ENCODE measurements around the gene RALB. TPM values are rescaled to one million over a fixed set of nuclear protein-coding genes. Genes with fewer than 3 reads are reported as not detected.

The RALB gene
- total and polyA plus RNA-seq, 2 experiments from 2014 or later = 15.2 to 17.4 TPM

DNA sequence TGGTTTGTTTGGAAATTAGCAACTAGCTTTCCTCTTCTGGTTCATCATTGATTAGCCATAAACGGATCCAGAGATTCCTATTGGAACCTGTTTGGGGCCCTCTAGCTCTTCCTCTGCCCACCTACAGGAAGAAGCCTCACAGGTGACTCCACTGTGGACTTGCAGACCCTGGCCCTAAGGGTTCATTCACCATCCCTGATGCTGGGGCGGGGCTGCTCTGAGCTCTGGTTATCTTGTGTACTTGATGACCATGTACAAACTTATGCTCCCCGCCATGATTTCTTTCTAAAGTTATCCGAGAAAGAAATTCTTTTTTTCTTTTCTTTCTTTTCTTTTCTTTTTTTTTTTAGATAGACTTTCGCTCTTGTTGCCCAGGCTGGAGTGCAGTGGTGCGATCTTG, 59.4 kb downstream of the RALB start:
- no peaks in the 10 kb centered on the region for H3K79me2 ChIP-seq (replicated peaks; ENCODE audit: insufficient read depth)
- Mint-ChIP-seq H3K4me1 (peaks cover 16% of the 10 kb centered on the region), H3K9me3 (no peaks in the 10 kb centered on the region; the same call in 2 of the 3 replicates), H3K4me3 (no peak overlapping the region), H3K36me3 (ENCODE audit: low read depth) (no peaks in the 10 kb centered on the region), H3K27me3 (ENCODE audit: insufficient read depth, low read depth, poor library complexity) (peaks cover 62% of the 10 kb centered on the region), H3K27ac (no peak overlapping the region)
- no peak overlapping the region for H3K4me2 ChIP-seq
- H3K4me1 ChIP-seq (ENCODE audit: insufficient read depth) = no peaks in the 10 kb centered on the region; the same call in 1 of the 2 replicates
- H3K27ac ChIP-seq (ENCODE audit: low read depth) = no peak overlapping the region
- H3K27me3 ChIP-seq (ENCODE audit: insufficient read depth) = peaks cover 55% of the 10 kb centered on the region
- no peaks in the 10 kb centered on the region for H3K36me3 ChIP-seq (ENCODE audit: insufficient read depth)
- no peaks in the 10 kb centered on the region for H3K9me2 ChIP-seq (ENCODE audit: insufficient read depth)
- no peak overlapping the region for H2AFZ ChIP-seq
- TF ChIP-seq, protein P1, sequence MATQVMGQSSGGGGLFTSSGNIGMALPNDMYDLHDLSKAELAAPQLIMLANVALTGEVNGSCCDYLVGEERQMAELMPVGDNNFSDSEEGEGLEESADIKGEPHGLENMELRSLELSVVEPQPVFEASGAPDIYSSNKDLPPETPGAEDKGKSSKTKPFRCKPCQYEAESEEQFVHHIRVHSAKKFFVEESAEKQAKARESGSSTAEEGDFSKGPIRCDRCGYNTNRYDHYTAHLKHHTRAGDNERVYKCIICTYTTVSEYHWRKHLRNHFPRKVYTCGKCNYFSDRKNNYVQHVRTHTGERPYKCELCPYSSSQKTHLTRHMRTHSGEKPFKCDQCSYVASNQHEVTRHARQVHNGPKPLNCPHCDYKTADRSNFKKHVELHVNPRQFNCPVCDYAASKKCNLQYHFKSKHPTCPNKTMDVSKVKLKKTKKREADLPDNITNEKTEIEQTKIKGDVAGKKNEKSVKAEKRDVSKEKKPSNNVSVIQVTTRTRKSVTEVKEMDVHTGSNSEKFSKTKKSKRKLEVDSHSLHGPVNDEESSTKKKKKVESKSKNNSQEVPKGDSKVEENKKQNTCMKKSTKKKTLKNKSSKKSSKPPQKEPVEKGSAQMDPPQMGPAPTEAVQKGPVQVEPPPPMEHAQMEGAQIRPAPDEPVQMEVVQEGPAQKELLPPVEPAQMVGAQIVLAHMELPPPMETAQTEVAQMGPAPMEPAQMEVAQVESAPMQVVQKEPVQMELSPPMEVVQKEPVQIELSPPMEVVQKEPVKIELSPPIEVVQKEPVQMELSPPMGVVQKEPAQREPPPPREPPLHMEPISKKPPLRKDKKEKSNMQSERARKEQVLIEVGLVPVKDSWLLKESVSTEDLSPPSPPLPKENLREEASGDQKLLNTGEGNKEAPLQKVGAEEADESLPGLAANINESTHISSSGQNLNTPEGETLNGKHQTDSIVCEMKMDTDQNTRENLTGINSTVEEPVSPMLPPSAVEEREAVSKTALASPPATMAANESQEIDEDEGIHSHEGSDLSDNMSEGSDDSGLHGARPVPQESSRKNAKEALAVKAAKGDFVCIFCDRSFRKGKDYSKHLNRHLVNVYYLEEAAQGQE (IDR thresholded peaks at IDR 0.05; ENCODE audit: unreplicated experiment) = no peak
- TF ChIP-seq, protein P2, sequence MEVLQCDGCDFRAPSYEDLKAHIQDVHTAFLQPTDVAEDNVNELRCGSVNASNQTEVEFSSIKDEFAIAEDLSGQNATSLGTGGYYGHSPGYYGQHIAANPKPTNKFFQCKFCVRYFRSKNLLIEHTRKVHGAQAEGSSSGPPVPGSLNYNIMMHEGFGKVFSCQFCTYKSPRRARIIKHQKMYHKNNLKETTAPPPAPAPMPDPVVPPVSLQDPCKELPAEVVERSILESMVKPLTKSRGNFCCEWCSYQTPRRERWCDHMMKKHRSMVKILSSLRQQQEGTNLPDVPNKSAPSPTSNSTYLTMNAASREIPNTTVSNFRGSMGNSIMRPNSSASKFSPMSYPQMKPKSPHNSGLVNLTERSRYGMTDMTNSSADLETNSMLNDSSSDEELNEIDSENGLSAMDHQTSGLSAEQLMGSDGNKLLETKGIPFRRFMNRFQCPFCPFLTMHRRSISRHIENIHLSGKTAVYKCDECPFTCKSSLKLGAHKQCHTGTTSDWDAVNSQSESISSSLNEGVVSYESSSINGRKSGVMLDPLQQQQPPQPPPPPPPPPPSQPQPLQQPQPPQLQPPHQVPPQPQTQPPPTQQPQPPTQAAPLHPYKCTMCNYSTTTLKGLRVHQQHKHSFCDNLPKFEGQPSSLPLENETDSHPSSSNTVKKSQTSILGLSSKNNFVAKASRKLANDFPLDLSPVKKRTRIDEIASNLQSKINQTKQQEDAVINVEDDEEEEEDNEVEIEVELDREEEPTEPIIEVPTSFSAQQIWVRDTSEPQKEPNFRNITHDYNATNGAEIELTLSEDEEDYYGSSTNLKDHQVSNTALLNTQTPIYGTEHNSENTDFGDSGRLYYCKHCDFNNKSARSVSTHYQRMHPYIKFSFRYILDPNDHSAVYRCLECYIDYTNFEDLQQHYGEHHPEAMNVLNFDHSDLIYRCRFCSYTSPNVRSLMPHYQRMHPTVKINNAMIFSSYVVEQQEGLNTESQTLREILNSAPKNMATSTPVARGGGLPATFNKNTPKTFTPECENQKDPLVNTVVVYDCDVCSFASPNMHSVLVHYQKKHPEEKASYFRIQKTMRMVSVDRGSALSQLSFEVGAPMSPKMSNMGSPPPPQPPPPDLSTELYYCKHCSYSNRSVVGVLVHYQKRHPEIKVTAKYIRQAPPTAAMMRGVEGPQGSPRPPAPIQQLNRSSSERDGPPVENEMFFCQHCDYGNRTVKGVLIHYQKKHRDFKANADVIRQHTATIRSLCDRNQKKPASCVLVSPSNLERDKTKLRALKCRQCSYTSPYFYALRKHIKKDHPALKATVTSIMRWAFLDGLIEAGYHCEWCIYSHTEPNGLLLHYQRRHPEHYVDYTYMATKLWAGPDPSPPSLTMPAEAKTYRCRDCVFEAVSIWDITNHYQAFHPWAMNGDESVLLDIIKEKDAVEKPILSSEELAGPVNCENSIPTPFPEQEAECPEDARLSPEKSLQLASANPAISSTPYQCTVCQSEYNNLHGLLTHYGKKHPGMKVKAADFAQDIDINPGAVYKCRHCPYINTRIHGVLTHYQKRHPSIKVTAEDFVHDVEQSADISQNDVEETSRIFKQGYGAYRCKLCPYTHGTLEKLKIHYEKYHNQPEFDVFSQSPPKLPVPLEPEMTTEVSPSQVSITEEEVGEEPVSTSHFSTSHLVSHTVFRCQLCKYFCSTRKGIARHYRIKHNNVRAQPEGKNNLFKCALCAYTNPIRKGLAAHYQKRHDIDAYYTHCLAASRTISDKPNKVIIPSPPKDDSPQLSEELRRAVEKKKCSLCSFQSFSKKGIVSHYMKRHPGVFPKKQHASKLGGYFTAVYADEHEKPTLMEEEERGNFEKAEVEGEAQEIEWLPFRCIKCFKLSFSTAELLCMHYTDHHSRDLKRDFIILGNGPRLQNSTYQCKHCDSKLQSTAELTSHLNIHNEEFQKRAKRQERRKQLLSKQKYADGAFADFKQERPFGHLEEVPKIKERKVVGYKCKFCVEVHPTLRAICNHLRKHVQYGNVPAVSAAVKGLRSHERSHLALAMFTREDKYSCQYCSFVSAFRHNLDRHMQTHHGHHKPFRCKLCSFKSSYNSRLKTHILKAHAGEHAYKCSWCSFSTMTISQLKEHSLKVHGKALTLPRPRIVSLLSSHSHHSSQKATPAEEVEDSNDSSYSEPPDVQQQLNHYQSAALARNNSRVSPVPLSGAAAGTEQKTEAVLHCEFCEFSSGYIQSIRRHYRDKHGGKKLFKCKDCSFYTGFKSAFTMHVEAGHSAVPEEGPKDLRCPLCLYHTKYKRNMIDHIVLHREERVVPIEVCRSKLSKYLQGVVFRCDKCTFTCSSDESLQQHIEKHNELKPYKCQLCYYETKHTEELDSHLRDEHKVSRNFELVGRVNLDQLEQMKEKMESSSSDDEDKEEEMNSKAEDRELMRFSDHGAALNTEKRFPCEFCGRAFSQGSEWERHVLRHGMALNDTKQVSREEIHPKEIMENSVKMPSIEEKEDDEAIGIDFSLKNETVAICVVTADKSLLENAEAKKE (CRISPR knock-in tag; IDR thresholded peaks at IDR 0.05) = no peak
- TF ChIP-seq, protein P3, sequence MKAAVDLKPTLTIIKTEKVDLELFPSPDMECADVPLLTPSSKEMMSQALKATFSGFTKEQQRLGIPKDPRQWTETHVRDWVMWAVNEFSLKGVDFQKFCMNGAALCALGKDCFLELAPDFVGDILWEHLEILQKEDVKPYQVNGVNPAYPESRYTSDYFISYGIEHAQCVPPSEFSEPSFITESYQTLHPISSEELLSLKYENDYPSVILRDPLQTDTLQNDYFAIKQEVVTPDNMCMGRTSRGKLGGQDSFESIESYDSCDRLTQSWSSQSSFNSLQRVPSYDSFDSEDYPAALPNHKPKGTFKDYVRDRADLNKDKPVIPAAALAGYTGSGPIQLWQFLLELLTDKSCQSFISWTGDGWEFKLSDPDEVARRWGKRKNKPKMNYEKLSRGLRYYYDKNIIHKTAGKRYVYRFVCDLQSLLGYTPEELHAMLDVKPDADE (IDR thresholded peaks at IDR 0.05) = no peak
- TF ChIP-seq JUNB (IDR thresholded peaks at IDR 0.05; ENCODE audit: unreplicated experiment) (no peak), ZNF331 (CRISPR knock-in tag; IDR thresholded peaks at IDR 0.05; ENCODE audit: low read depth) (no peak), STAT1 (IDR thresholded peaks at IDR 0.05; ENCODE audit: unreplicated experiment) (no peak), EZH2phosphoT487 (IDR thresholded peaks at IDR 0.05; ENCODE audit: unreplicated experiment) (no peak), POLR2AphosphoS5 (IDR thresholded peaks at IDR 0.05; ENCODE audit: low read depth) (no peak), ZNF114 (CRISPR knock-in tag; IDR thresholded peaks at IDR 0.05) (no peak), NANOG (IDR thresholded peaks at IDR 0.05; ENCODE audit: borderline replicate concordance) (no peak), CREB1 (CRISPR knock-in tag; IDR thresholded peaks at IDR 0.05; ENCODE audit: low read depth) (no peak), EZH2 (IDR thresholded peaks at IDR 0.05; ENCODE audit: low read depth, unreplicated experiment) (no peak)
- TF ChIP-seq, protein P4, sequence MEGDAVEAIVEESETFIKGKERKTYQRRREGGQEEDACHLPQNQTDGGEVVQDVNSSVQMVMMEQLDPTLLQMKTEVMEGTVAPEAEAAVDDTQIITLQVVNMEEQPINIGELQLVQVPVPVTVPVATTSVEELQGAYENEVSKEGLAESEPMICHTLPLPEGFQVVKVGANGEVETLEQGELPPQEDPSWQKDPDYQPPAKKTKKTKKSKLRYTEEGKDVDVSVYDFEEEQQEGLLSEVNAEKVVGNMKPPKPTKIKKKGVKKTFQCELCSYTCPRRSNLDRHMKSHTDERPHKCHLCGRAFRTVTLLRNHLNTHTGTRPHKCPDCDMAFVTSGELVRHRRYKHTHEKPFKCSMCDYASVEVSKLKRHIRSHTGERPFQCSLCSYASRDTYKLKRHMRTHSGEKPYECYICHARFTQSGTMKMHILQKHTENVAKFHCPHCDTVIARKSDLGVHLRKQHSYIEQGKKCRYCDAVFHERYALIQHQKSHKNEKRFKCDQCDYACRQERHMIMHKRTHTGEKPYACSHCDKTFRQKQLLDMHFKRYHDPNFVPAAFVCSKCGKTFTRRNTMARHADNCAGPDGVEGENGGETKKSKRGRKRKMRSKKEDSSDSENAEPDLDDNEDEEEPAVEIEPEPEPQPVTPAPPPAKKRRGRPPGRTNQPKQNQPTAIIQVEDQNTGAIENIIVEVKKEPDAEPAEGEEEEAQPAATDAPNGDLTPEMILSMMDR (conservative IDR thresholded peaks at IDR 0.05; ENCODE audit: low read depth in 2 of 2) = no peak
- H3K4me3 ChIP-seq = no peak overlapping the region
- DNase-seq (ENCODE audit: low spot score) (no peak), ATAC-seq (no peak)
- peaks cover 4% of the 10 kb centered on the region for H4K20me1 ChIP-seq (replicated peaks; ENCODE audit: insufficient read depth)
- H3F3A ChIP-seq (replicated peaks; ENCODE audit: low read depth) = no peaks in the 10 kb centered on the region

Measured in GM23338 (cell line).